ENCODE data around the gene NDUFV1.
"Not testable (repeated sequence)": the region's sequence is repeated elsewhere in the genome, so short reads cannot be mapped to it uniquely, and the experiment has no call there.

- TF ChIP-seq POLR2A (IDR thresholded peaks at IDR 0.05; ENCODE audit: low read length); GATA1 (IDR thresholded peaks at IDR 0.05; ENCODE audit: low read depth, low read length): not testable (repeated sequence)
These were observed 8.8 kb upstream of the NDUFV1 start for GRCh38 chr11:67597963-67598362.
